ENCODE results near the gene ADIPOR1. TPM values are rescaled to one million over a fixed set of nuclear protein-coding genes. Genes with fewer than 3 reads are reported as not detected.

Gene ADIPOR1
- total RNA-seq, 1 experiment from 2014 or later, result 79.1 TPM

- Histone ChIP-seq H3K4me3 (ENCODE audit: low read depth, low read length, poor library complexity, severe bottlenecking) (no peak overlapping the region), H3K36me3 (ENCODE audit: insufficient read depth, low read length, poor library complexity, severe bottlenecking) (no peaks in the 10 kb centered on the region), H3K27ac (ENCODE audit: low read depth, low read length, poor library complexity, severe bottlenecking) (no peak overlapping the region), H3K27me3 (replicated peaks; ENCODE audit: insufficient read depth, low read depth, low read length, poor library complexity) (peaks cover 5% of the 10 kb centered on the region), H3K4me1 (ENCODE audit: insufficient read depth, low read length, poor library complexity, severe bottlenecking) (peaks cover under 1% of the 10 kb centered on the region), H3K9me3 (ENCODE audit: low read depth, low read length, poor library complexity, severe bottlenecking) (no peaks in the 10 kb centered on the region)
- ChIA-PET POLR2A (ENCODE audit: low non-redundant PET) (no interaction called here), CTCF (no interaction called here)
- DNase-seq (ENCODE audit: low spot score), result no peak
- TF ChIP-seq CTCF (conservative IDR thresholded peaks at IDR 0.05; ENCODE audit: low read depth, low read length), result no peak
- intact Hi-C loops (cut with micrococcal nuclease; ENCODE audit: unreplicated experiment), result loop anchor here (10.0 kb wide), 1 partner anchor 658 kb away; the partner anchor contains the start of genes PPP1R12B and UBE2T
- no TSS peak for BruUV-seq (replicated peaks)
Observed at GRCh38 chr1:203002951-203003350, 44.8 kb upstream of the ADIPOR1 start.

GRCh38 chr1:203001986-203002385, 43.9 kb upstream of the ADIPOR1 start:
- TF ChIP-seq EZH2 (IDR thresholded peaks at IDR 0.05; ENCODE audit: borderline replicate concordance, low read depth, low read length, poor library complexity, severe bottlenecking), result no peak
- TF ChIP-seq CTCF (conservative IDR thresholded peaks at IDR 0.05; ENCODE audit: low read depth, low read length), result no peak
- Histone ChIP-seq H3K36me3 (ENCODE audit: insufficient read depth, low read length, poor library complexity, severe bottlenecking) (no peaks in the 10 kb centered on the region), H3K27ac (ENCODE audit: low read depth, low read length, poor library complexity, severe bottlenecking) (no peak overlapping the region), H3K4me1 (ENCODE audit: insufficient read depth, low read length, poor library complexity, severe bottlenecking) (no peaks in the 10 kb centered on the region), H3K27me3 (replicated peaks; ENCODE audit: insufficient read depth, low read depth, low read length, poor library complexity) (peaks cover 15% of the 10 kb centered on the region), H3K9me3 (ENCODE audit: low read depth, low read length, poor library complexity, severe bottlenecking) (no peaks in the 10 kb centered on the region), H3K4me3 (ENCODE audit: low read depth, low read length, poor library complexity, severe bottlenecking) (no peak overlapping the region)
- BruUV-seq (replicated peaks), result no TSS peak
- ChIA-PET POLR2A (ENCODE audit: low non-redundant PET) (no interaction called here), CTCF (no interaction called here)
- DNase-seq (ENCODE audit: low spot score), result no peak
- intact Hi-C loops (cut with micrococcal nuclease; ENCODE audit: unreplicated experiment), result loop anchor here (10.0 kb wide), 1 partner anchor 657 kb away; the partner anchor contains the start of genes PPP1R12B and UBE2T

GRCh38 chr1:203000217-203000944, 42.3 kb upstream of the ADIPOR1 start:
- ChIA-PET CTCF (no interaction called here), POLR2A (ENCODE audit: low non-redundant PET) (no interaction called here)
- intact Hi-C loops (cut with micrococcal nuclease; ENCODE audit: unreplicated experiment), result loop anchor here (10.0 kb wide), 1 partner anchor 656 kb away; the partner anchor contains the start of genes PPP1R12B and UBE2T
- Histone ChIP-seq H3K9me3 (ENCODE audit: low read depth, low read length, poor library complexity, severe bottlenecking) (no peaks in the 10 kb centered on the region), H3K4me3 (ENCODE audit: low read depth, low read length, poor library complexity, severe bottlenecking) (no peak overlapping the region), H3K36me3 (ENCODE audit: insufficient read depth, low read length, poor library complexity, severe bottlenecking) (no peaks in the 10 kb centered on the region), H3K4me1 (ENCODE audit: insufficient read depth, low read length, poor library complexity, severe bottlenecking) (no peaks in the 10 kb centered on the region), H3K27ac (ENCODE audit: low read depth, low read length, poor library complexity, severe bottlenecking) (no peak overlapping the region), H3K27me3 (replicated peaks; ENCODE audit: insufficient read depth, low read depth, low read length, poor library complexity) (peaks cover 31% of the 10 kb centered on the region)
- no peak for DNase-seq (ENCODE audit: low spot score)
- BruUV-seq (replicated peaks), result no TSS peak
- no peak for TF ChIP-seq CTCF (conservative IDR thresholded peaks at IDR 0.05; ENCODE audit: low read depth, low read length)
- no peak for TF ChIP-seq EZH2 (IDR thresholded peaks at IDR 0.05; ENCODE audit: borderline replicate concordance, low read depth, low read length, poor library complexity, severe bottlenecking)
